Measurements from ENCODE around the gene NT5E. TPM values are rescaled to one million over a fixed set of nuclear protein-coding genes. Genes with fewer than 3 reads are reported as not detected.
A peak's percentile ranks its signal among the peaks of the same experiment; 100 is the strongest.

NT5E gene
- total and polyA plus RNA-seq, 2 of the 13 experiments (the other 11 are each of a cell fraction or from before 2014, with no cell fraction given) = 9.5 to 33.0 TPM

DNA sequence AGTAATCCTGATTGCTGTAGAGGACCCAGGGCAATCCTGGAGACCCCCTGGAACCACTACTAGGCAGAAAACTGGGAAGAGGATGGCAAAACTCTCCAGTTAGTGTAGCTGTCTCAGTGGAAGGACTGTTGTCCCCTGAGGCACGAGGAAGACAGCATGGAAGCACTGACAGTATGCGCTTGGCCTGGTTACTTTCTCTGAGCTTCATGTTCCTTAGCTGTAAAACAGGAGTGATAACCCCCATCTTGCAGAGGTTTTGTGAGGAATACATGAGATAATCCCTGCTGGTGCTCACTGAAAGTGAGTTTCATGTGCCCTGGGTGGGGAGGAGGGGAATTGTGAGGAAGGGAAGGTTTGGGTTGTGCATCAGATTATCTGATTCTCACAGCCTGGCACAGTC, 3.2 kb downstream of the NT5E start:
- Histone ChIP-seq H3K36me3 (replicated peaks in 1 of 2; ENCODE audit: control insufficient read depth in 1 of 2, insufficient read depth in 2 of 2, low read length in 2 of 2) (no peaks in the 10 kb centered on the region; a peak in 2 of 5 replicates), H3K9ac (ENCODE audit: insufficient read depth, low read depth, low read length) (peak overlapping the region; percentile 85), H3K4me3 (replicated peaks in 1 of 3; ENCODE audit: insufficient read depth in 1 of 3, low read depth in 2 of 3, low read length in 3 of 3) (peak overlapping the region in 1 of 3 experiments; percentile 17; a peak in 2 of 6 replicates), H4K20me1 (ENCODE audit: insufficient read depth, low read length) (no peaks in the 10 kb centered on the region), H3K27ac (ENCODE audit: extremely low read length, insufficient read depth, low read length) (peak overlapping the region; percentile 84), H3K27me3 (ENCODE audit: control insufficient read depth in 1 of 2, insufficient read depth in 2 of 2, low read length in 2 of 2) (no peaks in the 10 kb centered on the region; a peak in 1 of 5 replicates), H3K4me2 (ENCODE audit: low read depth, low read length) (peak overlapping the region; percentile 75), H3K9me3 (ENCODE audit: low read length) (no peaks in the 10 kb centered on the region), H3K4me1 (ENCODE audit: insufficient read depth, low read length) (peaks cover 71% of the 10 kb centered on the region), H2AFZ (ENCODE audit: low read length) (no peak overlapping the region), H3K79me2 (ENCODE audit: insufficient read depth, low read length) (peaks cover 39% of the 10 kb centered on the region)
- DNase-seq (ENCODE audit: low spot score) (no peak), FAIRE-seq (no peak), ATAC-seq (no peak)
- POLR2A ChIA-PET = interaction anchor here (0.6 to 4.6 kb wide), 3 partner anchors 10 to 48 kb away, joined by 3 to 99 read pairs (median 7); no protein-coding TSS in a partner anchor
- intact Hi-C loops (cut with micrococcal nuclease; ENCODE audit: unreplicated experiment) (no loop called here), in situ Hi-C loops (cut with HindIII; ENCODE audit: extremely low pct_ligation_motif_present, low pct_unique_long_range_greater_than_20kb) (no loop called here)
- no TSS peak for BruUV-seq (replicated peaks)
- CTCF ChIA-PET (ENCODE audit: low intra/inter-chr PET ratio, low total read pairs) = no interaction called here
- WGBS (ENCODE audit: low lambda C conversion rate) = 94% methylated on average over 2 of the region's 2 CpGs
- TF ChIP-seq RFX3 (CRISPR knock-in tag; IDR thresholded peaks at IDR 0.05) (no peak), FOXO1 (CRISPR knock-in tag; IDR thresholded peaks at IDR 0.05) (no peak), SP140L (CRISPR knock-in tag; IDR thresholded peaks at IDR 0.05; ENCODE audit: borderline replicate concordance) (no peak), RBFOX2 (IDR thresholded peaks at IDR 0.05; ENCODE audit: low read depth, low read length) (0 out of 2 replicates have a peak, but pooled peaks have one; percentile 4), ZNF678 (CRISPR knock-in tag; IDR thresholded peaks at IDR 0.05) (no peak), ZFAT (CRISPR knock-in tag; conservative IDR thresholded peaks at IDR 0.05) (no peak), ZC3H13 (CRISPR knock-in tag; IDR thresholded peaks at IDR 0.05) (0 out of 2 replicates have a peak, but pooled peaks have one; percentile 26), RARG (CRISPR knock-in tag; IDR thresholded peaks at IDR 0.05; ENCODE audit: low read depth) (no peak), ZNF747 (CRISPR knock-in tag; IDR thresholded peaks at IDR 0.05; ENCODE audit: borderline replicate concordance) (no peak), SSRP1 (CRISPR knock-in tag; IDR thresholded peaks at IDR 0.05) (no peak), ZNF703 (CRISPR knock-in tag; IDR thresholded peaks at IDR 0.05; ENCODE audit: borderline replicate concordance) (no peak), ZFX (CRISPR knock-in tag; IDR thresholded peaks at IDR 0.05; ENCODE audit: low read depth) (peak; percentile 31; the same call in 1 of the 2 replicates), NFE2L2 (IDR thresholded peaks at IDR 0.05; ENCODE audit: low read length) (no peak), ATF7-NPFF (CRISPR knock-in tag; IDR thresholded peaks at IDR 0.05; ENCODE audit: low read depth) (no peak), ZNF629 (CRISPR knock-in tag; conservative IDR thresholded peaks at IDR 0.05) (no peak), ZNF781 (CRISPR knock-in tag; IDR thresholded peaks at IDR 0.05; ENCODE audit: borderline replicate concordance, not compliant biosample characterization) (no peak)
- TF ChIP-seq, protein P1, sequence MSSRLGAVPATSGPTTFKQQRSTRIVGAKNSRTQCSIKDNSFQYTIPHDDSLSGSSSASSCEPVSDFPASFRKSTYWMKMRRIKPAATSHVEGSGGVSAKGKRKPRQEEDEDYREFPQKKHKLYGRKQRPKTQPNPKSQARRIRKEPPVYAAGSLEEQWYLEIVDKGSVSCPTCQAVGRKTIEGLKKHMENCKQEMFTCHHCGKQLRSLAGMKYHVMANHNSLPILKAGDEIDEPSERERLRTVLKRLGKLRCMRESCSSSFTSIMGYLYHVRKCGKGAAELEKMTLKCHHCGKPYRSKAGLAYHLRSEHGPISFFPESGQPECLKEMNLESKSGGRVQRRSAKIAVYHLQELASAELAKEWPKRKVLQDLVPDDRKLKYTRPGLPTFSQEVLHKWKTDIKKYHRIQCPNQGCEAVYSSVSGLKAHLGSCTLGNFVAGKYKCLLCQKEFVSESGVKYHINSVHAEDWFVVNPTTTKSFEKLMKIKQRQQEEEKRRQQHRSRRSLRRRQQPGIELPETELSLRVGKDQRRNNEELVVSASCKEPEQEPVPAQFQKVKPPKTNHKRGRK (CRISPR knock-in tag; IDR thresholded peaks at IDR 0.05) = no peak
- TF ChIP-seq, protein P2, sequence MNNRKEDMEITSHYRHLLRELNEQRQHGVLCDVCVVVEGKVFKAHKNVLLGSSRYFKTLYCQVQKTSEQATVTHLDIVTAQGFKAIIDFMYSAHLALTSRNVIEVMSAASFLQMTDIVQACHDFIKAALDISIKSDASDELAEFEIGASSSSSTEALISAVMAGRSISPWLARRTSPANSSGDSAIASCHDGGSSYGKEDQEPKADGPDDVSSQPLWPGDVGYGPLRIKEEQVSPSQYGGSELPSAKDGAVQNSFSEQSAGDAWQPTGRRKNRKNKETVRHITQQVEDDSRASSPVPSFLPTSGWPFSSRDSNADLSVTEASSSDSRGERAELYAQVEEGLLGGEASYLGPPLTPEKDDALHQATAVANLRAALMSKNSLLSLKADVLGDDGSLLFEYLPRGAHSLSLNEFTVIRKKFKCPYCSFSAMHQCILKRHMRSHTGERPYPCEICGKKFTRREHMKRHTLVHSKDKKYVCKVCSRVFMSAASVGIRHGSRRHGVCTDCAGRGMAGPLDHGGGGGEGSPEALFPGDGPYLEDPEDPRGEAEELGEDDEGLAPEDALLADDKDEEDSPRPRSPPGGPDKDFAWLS (CRISPR knock-in tag; IDR thresholded peaks at IDR 0.05; ENCODE audit: borderline replicate concordance) = no peak
- TF ChIP-seq, protein P3, sequence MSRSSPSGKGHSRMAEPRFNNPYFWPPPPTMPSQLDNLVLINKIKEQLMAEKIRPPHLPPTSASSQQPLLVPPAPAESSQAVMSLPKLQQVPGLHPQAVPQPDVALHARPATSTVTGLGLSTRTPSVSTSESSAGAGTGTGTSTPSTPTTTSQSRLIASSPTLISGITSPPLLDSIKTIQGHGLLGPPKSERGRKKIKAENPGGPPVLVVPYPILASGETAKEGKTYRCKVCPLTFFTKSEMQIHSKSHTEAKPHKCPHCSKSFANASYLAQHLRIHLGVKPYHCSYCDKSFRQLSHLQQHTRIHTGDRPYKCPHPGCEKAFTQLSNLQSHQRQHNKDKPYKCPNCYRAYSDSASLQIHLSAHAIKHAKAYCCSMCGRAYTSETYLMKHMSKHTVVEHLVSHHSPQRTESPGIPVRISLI (CRISPR knock-in tag; IDR thresholded peaks at IDR 0.05; ENCODE audit: borderline replicate concordance) = no peak

Measured in HepG2 (cell line).